GM19240 (cell line): Measurements from ENCODE around the gene GALNT9.
"Not testable (repeated sequence)": the region's sequence is repeated elsewhere in the genome, so short reads cannot be mapped to it uniquely, and the experiment has no call there.

Source experiments
- DNase-seq: peaks from one replicate; pipeline ENCODE4 v3.0.0; 2011; ENCODE audit warnings: low spot score; ENCODE audit not compliant: insufficient read length

GALNT9 gene

GRCh38 chr12:132295561-132295960 lies 33.8 kb downstream of the GALNT9 start:
- not testable (repeated sequence) for DNase-seq

GRCh38 chr12:132295101-132295526 lies 34.3 kb downstream of the GALNT9 start:
- no peak for DNase-seq

- no peak for DNase-seq
These were observed 35.0 kb downstream of the GALNT9 start for GRCh38 chr12:132294121-132295034.

- no peak for DNase-seq
These were observed 36.8 kb downstream of the GALNT9 start for GRCh38 chr12:132292328-132293319.

GRCh38 chr12:132291402-132292175 lies 37.8 kb downstream of the GALNT9 start:
- DNase-seq = no peak

- no peak for DNase-seq
These were observed 39.2 kb downstream of the GALNT9 start for GRCh38 chr12:132290203-132290540.

- no peak for DNase-seq
These were observed 39.8 kb downstream of the GALNT9 start for GRCh38 chr12:132289356-132290202.

- DNase-seq = no peak
These were observed 40.7 kb downstream of the GALNT9 start for GRCh38 chr12:132288516-132289215.

- DNase-seq = no peak
These were observed 41.8 kb downstream of the GALNT9 start for GRCh38 chr12:132287391-132288238.

- DNase-seq = no peak
These were observed 42.5 kb downstream of the GALNT9 start for GRCh38 chr12:132286912-132287311.

- DNase-seq = no peak
These were observed 43.3 kb downstream of the GALNT9 start for GRCh38 chr12:132285991-132286681.

- DNase-seq = no peak
These were observed 44.3 kb downstream of the GALNT9 start for GRCh38 chr12:132284827-132285741.

GRCh38 chr12:132284071-132284826 lies 45.1 kb downstream of the GALNT9 start:
- DNase-seq = no peak

- DNase-seq = no peak
These were observed 46.2 kb downstream of the GALNT9 start for GRCh38 chr12:132282950-132283771.
